ENCODE data around the gene SNAPC3.

DNA sequence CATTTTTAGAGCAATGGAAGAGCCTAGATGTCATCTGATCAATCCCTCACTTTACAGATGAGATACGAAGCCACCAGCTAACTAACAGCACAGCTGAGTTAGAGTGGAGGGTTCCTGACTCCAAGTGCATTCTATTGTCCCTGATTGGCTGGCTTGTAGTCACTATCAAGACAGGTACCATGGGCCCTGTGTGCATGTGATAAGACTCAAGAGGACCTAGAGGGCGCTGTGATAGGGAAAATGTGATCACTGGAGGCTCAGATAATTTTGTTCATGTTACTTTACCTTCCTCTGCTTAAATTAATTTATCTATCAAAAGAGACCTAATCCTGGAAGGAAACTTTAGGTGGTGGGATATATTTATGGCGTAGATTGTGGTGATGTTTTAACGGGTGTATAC is 19.5 kb upstream of the SNAPC3 start:
- TF ChIP-seq, protein P1, sequence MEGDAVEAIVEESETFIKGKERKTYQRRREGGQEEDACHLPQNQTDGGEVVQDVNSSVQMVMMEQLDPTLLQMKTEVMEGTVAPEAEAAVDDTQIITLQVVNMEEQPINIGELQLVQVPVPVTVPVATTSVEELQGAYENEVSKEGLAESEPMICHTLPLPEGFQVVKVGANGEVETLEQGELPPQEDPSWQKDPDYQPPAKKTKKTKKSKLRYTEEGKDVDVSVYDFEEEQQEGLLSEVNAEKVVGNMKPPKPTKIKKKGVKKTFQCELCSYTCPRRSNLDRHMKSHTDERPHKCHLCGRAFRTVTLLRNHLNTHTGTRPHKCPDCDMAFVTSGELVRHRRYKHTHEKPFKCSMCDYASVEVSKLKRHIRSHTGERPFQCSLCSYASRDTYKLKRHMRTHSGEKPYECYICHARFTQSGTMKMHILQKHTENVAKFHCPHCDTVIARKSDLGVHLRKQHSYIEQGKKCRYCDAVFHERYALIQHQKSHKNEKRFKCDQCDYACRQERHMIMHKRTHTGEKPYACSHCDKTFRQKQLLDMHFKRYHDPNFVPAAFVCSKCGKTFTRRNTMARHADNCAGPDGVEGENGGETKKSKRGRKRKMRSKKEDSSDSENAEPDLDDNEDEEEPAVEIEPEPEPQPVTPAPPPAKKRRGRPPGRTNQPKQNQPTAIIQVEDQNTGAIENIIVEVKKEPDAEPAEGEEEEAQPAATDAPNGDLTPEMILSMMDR (optimal IDR thresholded peaks at IDR 0.05 in 1 of 3, IDR thresholded peaks at IDR 0.05 in 1 of 3, conservative IDR thresholded peaks at IDR 0.05 in 1 of 3; ENCODE audit: extremely low read depth in 1 of 3, insufficient read depth in 2 of 3, low read length in 3 of 3), result peak; percentile 26 to 49 (median 47)
- no peak for TF ChIP-seq EZH2 (IDR thresholded peaks at IDR 0.05; ENCODE audit: low read length)

Data from keratinocyte (primary cell).